Neural crest cell (in vitro differentiated cells): Measurements from ENCODE around the gene LGR6. TPM values are rescaled to one million over a fixed set of nuclear protein-coding genes. Genes with fewer than 3 reads are reported as not detected.
"Not testable (repeated sequence)": the region's sequence is repeated elsewhere in the genome, so short reads cannot be mapped to it uniquely, and the experiment has no call there.

Experiments
- DNase-seq: peaks from one replicate; pipeline ENCODE4 v3.0.0; 2021; ENCODE audit warnings: low read depth, mixed read lengths, low spot score
- H3K27ac Mint-ChIP-seq: one replicate; pipeline ENCODE4 v1.8.0; 2021; ENCODE audit warnings: mild to moderate bottlenecking, mixed read lengths; ENCODE audit not compliant: unreplicated experiment
- H3K27me3 Mint-ChIP-seq: 2 replicates; pipeline ENCODE4 v1.8.0; 2021; ENCODE audit warnings: low read depth, mild to moderate bottlenecking, mixed read lengths
- H3K36me3 Mint-ChIP-seq: 2 replicates; pipeline ENCODE4 v1.8.0; 2021; ENCODE audit warnings: low read depth, mild to moderate bottlenecking, mixed read lengths
- H3K4me1 Mint-ChIP-seq: 2 replicates; pipeline ENCODE4 v1.8.0; 2021; ENCODE audit warnings: mixed read lengths
- H3K4me3 Mint-ChIP-seq: one replicate; pipeline ENCODE4 v1.8.0; 2021; ENCODE audit warnings: mild to moderate bottlenecking, mixed read lengths
- H3K9me3 Mint-ChIP-seq: 2 replicates; pipeline ENCODE4 v1.8.0; 2021; ENCODE audit warnings: mixed read lengths
- total RNA-seq: library from RNA; stranded (reverse); gene quantifications from 2 replicates; pipeline ENCODE4 v1.2.1, GENCODE V29; 2021
- TF ChIP-seq, protein P1 (sequence below): fragments of 200-600 bp; sonication (generic); conservative IDR thresholded peaks from 2 replicates; pipeline ENCODE4 v1.5.0; 2021; ENCODE audit warnings: antibody characterized with exemption, mild to moderate bottlenecking

The LGR6 gene
- total RNA-seq, 1 donor from 2014 or later: 0.16 TPM

DNA sequence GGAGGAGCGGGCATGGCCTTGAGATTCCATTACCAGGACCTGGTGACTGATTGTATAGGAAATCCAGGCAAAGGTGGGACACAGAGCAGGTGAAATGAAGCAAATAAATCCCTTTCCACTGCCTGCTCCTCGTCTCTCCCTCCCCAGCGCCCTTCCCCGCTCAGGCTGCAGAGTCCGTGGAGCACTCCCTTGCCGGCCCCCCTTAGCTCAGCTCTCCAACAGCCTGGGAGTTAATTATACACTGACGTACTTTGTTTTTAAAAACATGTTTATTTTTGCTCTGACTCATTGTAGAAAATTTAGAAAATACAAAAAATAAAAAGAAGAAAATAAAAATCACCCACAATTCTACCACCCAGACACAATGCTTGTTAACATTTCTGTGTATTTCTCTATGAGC lies 61.7 kb downstream of the LGR6 start:
- H3K9me3 Mint-ChIP-seq: no peaks in the 10 kb centered on the region
- no peaks in the 10 kb centered on the region for H3K36me3 Mint-ChIP-seq
- H3K27me3 Mint-ChIP-seq: peaks cover 6% of the 10 kb centered on the region

DNA sequence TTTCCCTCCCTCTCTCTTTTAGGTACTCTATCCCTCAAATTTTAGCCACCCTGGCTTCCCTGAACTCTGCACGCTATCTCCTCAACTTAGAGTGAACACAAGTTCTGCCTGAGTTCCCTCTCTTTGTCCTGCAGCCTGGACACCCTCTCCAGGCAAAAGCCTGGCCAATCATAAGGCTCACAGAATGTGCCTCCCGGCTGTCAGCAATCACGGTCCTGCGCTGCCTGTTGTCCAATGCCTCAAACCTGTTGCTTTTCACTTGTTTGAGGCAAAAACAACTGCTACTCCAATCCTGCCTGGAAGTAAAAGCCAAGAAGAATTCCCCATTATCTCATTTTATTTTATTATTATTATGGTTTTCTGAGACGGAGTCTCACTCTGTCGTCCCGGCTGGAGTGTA lies 66.1 kb downstream of the LGR6 start:
- Mint-ChIP-seq H3K4me3 (no peak overlapping the region), H3K36me3 (no peaks in the 10 kb centered on the region), H3K27ac (no peak overlapping the region), H3K27me3 (peaks cover 16% of the 10 kb centered on the region), H3K4me1 (no peaks in the 10 kb centered on the region), H3K9me3 (peaks cover 3% of the 10 kb centered on the region)
- TF ChIP-seq, protein P1, sequence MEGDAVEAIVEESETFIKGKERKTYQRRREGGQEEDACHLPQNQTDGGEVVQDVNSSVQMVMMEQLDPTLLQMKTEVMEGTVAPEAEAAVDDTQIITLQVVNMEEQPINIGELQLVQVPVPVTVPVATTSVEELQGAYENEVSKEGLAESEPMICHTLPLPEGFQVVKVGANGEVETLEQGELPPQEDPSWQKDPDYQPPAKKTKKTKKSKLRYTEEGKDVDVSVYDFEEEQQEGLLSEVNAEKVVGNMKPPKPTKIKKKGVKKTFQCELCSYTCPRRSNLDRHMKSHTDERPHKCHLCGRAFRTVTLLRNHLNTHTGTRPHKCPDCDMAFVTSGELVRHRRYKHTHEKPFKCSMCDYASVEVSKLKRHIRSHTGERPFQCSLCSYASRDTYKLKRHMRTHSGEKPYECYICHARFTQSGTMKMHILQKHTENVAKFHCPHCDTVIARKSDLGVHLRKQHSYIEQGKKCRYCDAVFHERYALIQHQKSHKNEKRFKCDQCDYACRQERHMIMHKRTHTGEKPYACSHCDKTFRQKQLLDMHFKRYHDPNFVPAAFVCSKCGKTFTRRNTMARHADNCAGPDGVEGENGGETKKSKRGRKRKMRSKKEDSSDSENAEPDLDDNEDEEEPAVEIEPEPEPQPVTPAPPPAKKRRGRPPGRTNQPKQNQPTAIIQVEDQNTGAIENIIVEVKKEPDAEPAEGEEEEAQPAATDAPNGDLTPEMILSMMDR: no peak
- no peak for DNase-seq

More for the DNA sequence above, 61.7 kb downstream of the LGR6 start:
- Mint-ChIP-seq H3K4me1 (no peaks in the 10 kb centered on the region), H3K4me3 (no peak overlapping the region), H3K27ac (no peak overlapping the region)
- no peak for DNase-seq
- TF ChIP-seq, protein P1: no peak

DNA sequence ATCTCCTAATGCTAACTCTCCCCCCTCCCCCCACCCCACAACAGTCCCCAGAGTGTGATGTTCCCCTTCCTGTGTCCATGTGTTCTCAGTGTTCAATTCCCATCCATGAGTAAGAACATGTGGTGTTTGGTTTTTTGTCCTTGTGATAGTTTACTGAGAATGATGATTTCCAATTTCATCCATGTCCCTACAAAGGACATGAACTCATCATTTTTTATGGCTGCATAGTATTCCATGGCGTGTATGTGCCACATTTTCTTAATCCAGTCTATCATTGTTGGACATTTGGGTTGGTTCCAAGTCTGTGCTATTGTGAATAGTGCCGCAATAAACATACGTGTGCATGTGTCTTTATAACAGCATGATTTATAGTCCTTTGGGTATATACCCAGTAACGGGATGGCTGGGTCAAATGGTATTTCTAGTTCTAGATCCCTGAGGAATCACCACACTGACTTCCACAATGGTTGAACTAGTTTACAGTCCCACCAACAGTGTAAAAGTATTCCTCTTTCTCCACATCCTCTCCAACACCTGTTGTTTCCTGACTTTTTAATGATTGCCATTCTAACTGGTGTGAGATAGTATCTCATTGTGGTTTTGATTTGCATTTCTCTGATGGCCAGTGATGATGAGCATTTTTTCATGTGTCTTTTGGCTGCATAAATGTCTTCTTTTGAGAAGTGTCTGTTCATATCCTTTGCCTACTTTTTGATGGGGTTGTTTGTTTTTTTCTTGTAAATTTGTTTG lies 67.8 kb downstream of the LGR6 start:
- not testable (repeated sequence) for H3K4me1 Mint-ChIP-seq, H3K36me3 Mint-ChIP-seq, H3K9me3 Mint-ChIP-seq, DNase-seq, H3K27ac Mint-ChIP-seq, H3K4me3 Mint-ChIP-seq
- peaks cover 25% of the 10 kb centered on the region for H3K27me3 Mint-ChIP-seq

DNA sequence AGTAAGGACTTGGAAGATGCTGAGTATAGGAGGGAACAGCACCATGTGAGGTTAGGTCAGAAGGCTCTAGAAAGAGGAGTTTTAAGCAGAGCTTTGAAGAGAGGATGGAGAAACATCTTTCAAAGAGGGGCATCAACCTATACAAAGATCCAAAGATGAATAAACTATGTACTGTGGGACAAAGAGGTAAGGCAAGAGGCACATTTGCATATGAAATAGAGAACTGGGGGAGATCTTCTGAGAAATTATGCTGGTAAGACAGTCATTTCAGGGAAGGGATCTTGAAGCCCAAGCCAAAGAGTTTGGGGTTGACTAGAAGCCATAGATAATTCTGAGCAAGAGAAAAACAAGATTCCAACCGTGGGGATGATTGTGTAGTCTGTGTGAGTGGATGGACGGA lies 70.0 kb downstream of the LGR6 start:
- Mint-ChIP-seq H3K27ac (no peak overlapping the region), H3K9me3 (peaks cover 7% of the 10 kb centered on the region), H3K36me3 (no peaks in the 10 kb centered on the region), H3K27me3 (peaks cover 30% of the 10 kb centered on the region), H3K4me1 (no peaks in the 10 kb centered on the region), H3K4me3 (no peak overlapping the region)
- no peak for DNase-seq
- TF ChIP-seq, protein P1: no peak

DNA sequence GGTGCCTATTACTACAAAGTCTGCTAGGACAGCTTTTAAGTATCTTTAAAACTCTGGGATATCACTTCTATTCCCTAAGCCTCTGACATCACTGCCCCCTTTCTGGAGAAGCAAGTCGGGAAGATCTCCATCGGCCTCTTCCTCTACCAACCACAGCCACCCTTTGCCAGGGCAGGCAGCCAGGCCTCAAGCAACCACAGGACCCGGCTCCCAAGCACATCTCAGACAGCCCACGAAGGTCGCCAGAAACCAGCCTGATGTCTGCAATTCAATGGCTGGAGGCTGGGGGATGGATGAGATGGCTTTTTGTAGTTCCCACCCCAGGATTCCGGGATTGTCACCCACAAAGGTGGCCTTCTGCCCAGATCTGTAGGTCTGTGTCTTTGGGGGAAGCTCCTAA lies 70.7 kb downstream of the LGR6 start:
- no peak for DNase-seq
- TF ChIP-seq, protein P1: no peak
- H3K9me3 Mint-ChIP-seq: peaks cover 7% of the 10 kb centered on the region
- no peaks in the 10 kb centered on the region for H3K36me3 Mint-ChIP-seq
- H3K4me1 Mint-ChIP-seq: no peaks in the 10 kb centered on the region
- no peak overlapping the region for H3K4me3 Mint-ChIP-seq
- no peak overlapping the region for H3K27ac Mint-ChIP-seq
- H3K27me3 Mint-ChIP-seq: peaks cover 28% of the 10 kb centered on the region

DNA sequence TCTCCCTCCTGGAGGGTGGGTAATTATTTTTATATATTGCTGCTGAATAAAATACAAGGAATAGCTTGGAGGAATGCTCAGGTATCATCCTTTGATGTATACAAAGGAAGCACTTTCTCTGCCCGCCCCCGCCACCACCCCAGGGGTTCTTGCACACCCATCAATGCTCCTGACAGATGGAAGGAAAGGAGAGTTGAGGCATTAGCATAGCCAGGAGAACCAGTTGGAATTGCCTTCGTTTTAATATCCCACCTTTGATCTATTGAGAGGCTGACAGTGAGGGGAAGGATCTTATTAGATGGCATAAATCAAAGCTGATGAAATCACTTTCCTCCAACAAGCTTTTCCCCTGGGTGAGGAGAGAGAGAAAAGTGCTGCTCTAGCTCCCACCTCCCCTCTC lies 71.1 kb downstream of the LGR6 start:
- H3K27me3 Mint-ChIP-seq: peaks cover 25% of the 10 kb centered on the region
- TF ChIP-seq, protein P1: no peak

More for the DNA sequence above, 71.1 kb downstream of the LGR6 start:
- H3K27ac Mint-ChIP-seq: no peak overlapping the region
- H3K9me3 Mint-ChIP-seq: peaks cover 7% of the 10 kb centered on the region
- H3K4me1 Mint-ChIP-seq: no peaks in the 10 kb centered on the region
- no peak for DNase-seq
- H3K36me3 Mint-ChIP-seq: no peaks in the 10 kb centered on the region
- no peak overlapping the region for H3K4me3 Mint-ChIP-seq
